Panc1 (cell line): ENCODE data around the gene CD244. TPM values are rescaled to one million over a fixed set of nuclear protein-coding genes. Genes with fewer than 3 reads are reported as not detected.

Experiments
- ATAC-seq: fragments of 200-7000 bp; cut with Tn5 transposase; 2 replicates; pipeline ENCODE4 v1.9.1; 2020; ENCODE audit warnings: mild to moderate bottlenecking, moderate library complexity
- BruUV-seq: library from RNA; stranded (reverse); fragments of 400-500 nt; replicated peaks from 2 replicates; lab custom pipeline; 2021; lab: Mats Ljungman, UMichigan
- CTCF ChIA-PET: fragments of 300-600 bp; sonication (Branson Sonifier 250); formaldehyde crosslinking; loops from one replicate; lab custom pipeline; 2022; ENCODE audit warnings: antibody characterized with exemption; lab: Charles Lee
- POLR2A ChIA-PET: fragments of 300-600 bp; sonication (Branson Sonifier 250); formaldehyde crosslinking; loops from one replicate; lab custom pipeline; 2022; ENCODE audit warnings: antibody characterized with exemption; lab: Charles Lee
- DNase-seq: peaks from one replicate; pipeline ENCODE4 v3.0.0-alpha.2; 2010; ENCODE audit warnings: low read depth, low spot score
- H3K27ac ChIP-seq: 2 replicates; pipeline ENCODE4 v1.5.1; 2011; ENCODE audit warnings: mild to moderate bottlenecking, low read length, inconsistent platforms
- H3K27me3 ChIP-seq: fragments of 200-500 bp; sonication (Bioruptor generic); 2 replicates; pipeline ENCODE4 v1.6.0; 2014; ENCODE audit warnings: low read length, inconsistent platforms; ENCODE audit not compliant: control insufficient read depth, insufficient read depth
- H3K36me3 ChIP-seq: fragments of 200-500 bp; sonication (Bioruptor generic); 2 replicates; pipeline ENCODE4 v1.5.1; 2014; ENCODE audit warnings: inconsistent platforms, mild to moderate bottlenecking, low read length, moderate library complexity; ENCODE audit not compliant: control insufficient read depth, insufficient read depth
- H3K4me1 ChIP-seq: 2 replicates; pipeline ENCODE4 v1.5.1; 2011; ENCODE audit warnings: inconsistent platforms, mild to moderate bottlenecking, low read length, moderate library complexity; ENCODE audit not compliant: control insufficient read depth, insufficient read depth
- H3K4me3 ChIP-seq, 2 experiments: 2 replicates each; pipeline ENCODE4 v1.5.1; 2011 to 2012; ENCODE audit warnings: low read depth in 2 of 2, low read length in 2 of 2, mild to moderate bottlenecking in 2 of 2, inconsistent platforms in 1 of 2, moderate library complexity in 1 of 2
- H3K9me3 ChIP-seq: fragments of 200-500 bp; sonication (Bioruptor generic); 2 replicates; pipeline ENCODE4 v1.5.1; 2014; ENCODE audit warnings: low read depth, mild to moderate bottlenecking, inconsistent platforms, low read length, moderate library complexity; ENCODE audit not compliant: control insufficient read depth, insufficient read depth
- CTCF ChIP-seq: fragments of 450-650 bp; IDR thresholded peaks from 2 replicates; pipeline ENCODE4 v1.5.1; 2017; ENCODE audit warnings: mild to moderate bottlenecking
- POLR2AphosphoS5 ChIP-seq: IDR thresholded peaks from 2 replicates; pipeline ENCODE4 v1.6.1; 2012; ENCODE audit warnings: mild to moderate bottlenecking, low read depth, low read length, moderate library complexity
- REST ChIP-seq, 2 experiments: IDR thresholded peaks; 2 replicates each; pipeline ENCODE4 v1.6.1; 2011 to 2012; ENCODE audit warnings: low read depth in 2 of 2, control low read depth in 1 of 2, low read length in 1 of 2, mild to moderate bottlenecking in 1 of 2, moderate library complexity in 1 of 2; ENCODE audit not compliant: insufficient read depth in 1 of 2
- SIN3A ChIP-seq: IDR thresholded peaks from 2 replicates; pipeline ENCODE4 v1.6.1; 2012; ENCODE audit warnings: low read depth, mild to moderate bottlenecking, low read length, moderate library complexity, borderline replicate concordance; ENCODE audit not compliant: insufficient read depth
- TCF7L2 ChIP-seq: IDR thresholded peaks from 2 replicates; pipeline ENCODE4 v1.6.1; 2011; ENCODE audit warnings: mild to moderate bottlenecking, low read depth, low read length, inconsistent platforms
- in situ Hi-C: cut with HindIII; loops from 2 replicates; pipeline ENCODE4 v1.10.0; 2016; ENCODE audit warnings: low sequenced_read_pairs, low pct_unique_long_range_greater_than_20kb
- intact Hi-C: fragments of 100-400 bp; cut with micrococcal nuclease; formaldehyde crosslinking; loops from one replicate; pipeline ENCODE4 v1.10.0; 2022; ENCODE audit not compliant: unreplicated experiment
- total RNA-seq: library from RNA; stranded (reverse); gene quantifications from one replicate; pipeline ENCODE4 v1.2.1, GENCODE V29; 2021; ENCODE audit not compliant: unreplicated experiment

The CD244 gene
- total RNA-seq, 1 experiment from 2014 or later = not detected

- ATAC-seq = no peak
- intact Hi-C loops = no loop called here
These were observed 23.8 kb downstream of the CD244 start for GRCh38 chr1:160838888-160839287.

DNA sequence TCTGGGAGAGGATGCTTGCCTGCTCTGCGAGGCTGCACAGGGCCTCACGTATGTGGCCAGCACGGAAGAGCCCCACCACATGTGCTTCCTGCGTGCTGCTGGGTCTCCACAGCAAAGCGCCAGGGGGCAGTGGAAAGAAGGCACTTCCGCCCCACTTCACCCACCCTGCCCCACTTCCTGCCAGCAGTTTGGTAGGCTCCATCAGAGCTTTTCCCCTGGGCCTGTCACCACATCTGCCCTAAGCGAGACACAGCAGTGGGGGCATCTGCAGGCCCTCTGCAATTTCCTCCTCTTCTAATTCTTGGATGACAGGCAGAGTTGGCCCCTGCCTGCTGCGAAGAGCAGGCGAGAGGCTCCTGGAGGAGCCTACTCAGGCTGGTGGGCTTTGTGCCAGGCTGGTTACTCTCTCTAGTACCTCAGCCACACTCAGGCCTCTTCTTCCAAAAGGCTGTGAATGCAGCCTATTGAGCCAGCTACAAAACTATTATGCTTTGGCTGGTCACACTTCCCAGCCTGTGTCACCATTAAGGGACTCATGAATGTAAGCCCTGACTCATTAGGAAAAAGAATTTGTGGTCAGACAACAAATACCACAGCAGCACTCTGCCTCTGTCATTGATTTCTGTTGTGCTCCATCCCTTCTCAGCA is 25.0 kb downstream of the CD244 start:
- TF ChIP-seq TCF7L2 (no peak), REST (IDR thresholded peaks at IDR 0.05; ENCODE audit: insufficient read depth in 1 of 2, low read depth in 2 of 2, low read length in 1 of 2) (no peak), CTCF (no peak), POLR2AphosphoS5 (no peak)
- in situ Hi-C loops = no loop called here

More at GRCh38 chr1:160838888-160839287, 23.8 kb downstream of the CD244 start:
- Histone ChIP-seq H3K9me3 (no peaks in the 10 kb centered on the region), H3K4me1 (no peaks in the 10 kb centered on the region), H3K27ac (no peak overlapping the region), H3K4me3 (no peak overlapping the region), H3K36me3 (no peaks in the 10 kb centered on the region), H3K27me3 (peaks cover 9% of the 10 kb centered on the region)
- no TSS peak for BruUV-seq
- in situ Hi-C loops = no loop called here
- ChIA-PET CTCF (no interaction called here), POLR2A (no interaction called here)
- no peak for TF ChIP-seq POLR2AphosphoS5
- no peak for TF ChIP-seq TCF7L2
- TF ChIP-seq CTCF = no peak
- TF ChIP-seq REST (IDR thresholded peaks at IDR 0.05; ENCODE audit: insufficient read depth in 1 of 2, low read depth in 2 of 2, low read length in 1 of 2) = no peak
- no peak for TF ChIP-seq SIN3A
- DNase-seq = no peak

More for the DNA sequence above, 25.0 kb downstream of the CD244 start:
- no peaks in the 10 kb centered on the region for H3K36me3 ChIP-seq
- ChIA-PET POLR2A (no interaction called here), CTCF (interaction anchor here (1.0 kb wide), 1 partner anchor 104 kb away, joined by 3 read pairs; no protein-coding TSS in a partner anchor)
- DNase-seq = no peak
- no peak overlapping the region for H3K27ac ChIP-seq
- no peaks in the 10 kb centered on the region for H3K4me1 ChIP-seq
- H3K27me3 ChIP-seq = peaks cover 9% of the 10 kb centered on the region
- intact Hi-C loops = no loop called here
- no peaks in the 10 kb centered on the region for H3K9me3 ChIP-seq
- no TSS peak for BruUV-seq
- ATAC-seq = no peak
- H3K4me3 ChIP-seq = no peak overlapping the region
